Measurements from ENCODE around the gene GNA12.

DNA sequence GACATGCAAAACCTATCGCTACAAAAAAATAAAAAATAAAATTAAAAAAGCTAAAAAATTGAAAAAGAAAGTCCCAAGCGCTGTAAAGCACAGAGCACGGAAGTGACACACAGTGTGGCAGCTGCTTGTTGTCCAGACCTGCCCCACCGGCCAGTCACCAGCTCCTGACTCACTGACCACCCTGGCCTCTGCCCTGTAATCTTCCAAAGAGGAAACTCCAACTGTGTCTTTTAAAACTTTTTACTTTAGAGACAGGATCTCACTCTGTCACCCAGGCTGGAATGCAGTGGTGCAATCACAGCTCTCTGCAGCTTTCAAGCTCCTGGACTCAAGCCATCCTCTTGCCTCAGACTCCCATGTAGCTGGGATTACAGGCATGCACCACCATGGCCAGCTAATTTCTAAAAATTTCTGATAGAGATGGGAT, 23.6 kb downstream of the GNA12 start:
- TF ChIP-seq, protein P1, sequence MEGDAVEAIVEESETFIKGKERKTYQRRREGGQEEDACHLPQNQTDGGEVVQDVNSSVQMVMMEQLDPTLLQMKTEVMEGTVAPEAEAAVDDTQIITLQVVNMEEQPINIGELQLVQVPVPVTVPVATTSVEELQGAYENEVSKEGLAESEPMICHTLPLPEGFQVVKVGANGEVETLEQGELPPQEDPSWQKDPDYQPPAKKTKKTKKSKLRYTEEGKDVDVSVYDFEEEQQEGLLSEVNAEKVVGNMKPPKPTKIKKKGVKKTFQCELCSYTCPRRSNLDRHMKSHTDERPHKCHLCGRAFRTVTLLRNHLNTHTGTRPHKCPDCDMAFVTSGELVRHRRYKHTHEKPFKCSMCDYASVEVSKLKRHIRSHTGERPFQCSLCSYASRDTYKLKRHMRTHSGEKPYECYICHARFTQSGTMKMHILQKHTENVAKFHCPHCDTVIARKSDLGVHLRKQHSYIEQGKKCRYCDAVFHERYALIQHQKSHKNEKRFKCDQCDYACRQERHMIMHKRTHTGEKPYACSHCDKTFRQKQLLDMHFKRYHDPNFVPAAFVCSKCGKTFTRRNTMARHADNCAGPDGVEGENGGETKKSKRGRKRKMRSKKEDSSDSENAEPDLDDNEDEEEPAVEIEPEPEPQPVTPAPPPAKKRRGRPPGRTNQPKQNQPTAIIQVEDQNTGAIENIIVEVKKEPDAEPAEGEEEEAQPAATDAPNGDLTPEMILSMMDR (IDR thresholded peaks at IDR 0.05): no peak
- no peak for TF ChIP-seq EP300 (IDR thresholded peaks at IDR 0.05)

Data from stomach (tissue), 4 donors.